Measurements from ENCODE around the gene TIMM22. TPM values are rescaled to one million over a fixed set of nuclear protein-coding genes. Genes with fewer than 3 reads are reported as not detected.

The TIMM22 gene
- polyA plus RNA-seq, 4 donors, result 12.4 to 15.0 (median 14.8) TPM

- no peak for DNase-seq (ENCODE audit: low read depth in 4 of 4, low spot score in 3 of 4)
These were observed 3.9 kb downstream of the TIMM22 start for GRCh38 chr17:1000597-1001461.

GRCh38 chr17:1001640-1002411 is 4.9 kb downstream of the TIMM22 start:
- DNase-seq (ENCODE audit: low read depth in 4 of 4, low spot score in 3 of 4), result no peak

GRCh38 chr17:1002412-1002753 is 5.5 kb downstream of the TIMM22 start:
- no peak for DNase-seq (ENCODE audit: low read depth in 4 of 4, low spot score in 3 of 4)

- no peak for DNase-seq (ENCODE audit: low read depth in 4 of 4, low spot score in 3 of 4)
These were observed 6.0 kb downstream of the TIMM22 start for GRCh38 chr17:1002771-1003555.

- DNase-seq (ENCODE audit: low read depth in 4 of 4, low spot score in 3 of 4), result no peak
These were observed 6.7 kb downstream of the TIMM22 start for GRCh38 chr17:1003633-1003971.

GRCh38 chr17:1003972-1004768 is 7.2 kb downstream of the TIMM22 start:
- DNase-seq (ENCODE audit: low read depth in 4 of 4, low spot score in 3 of 4), result no peak

- DNase-seq (ENCODE audit: low read depth in 4 of 4, low spot score in 3 of 4), result no peak
These were observed 7.9 kb downstream of the TIMM22 start for GRCh38 chr17:1004769-1005295.

- no peak for DNase-seq (ENCODE audit: low read depth in 4 of 4, low spot score in 3 of 4)
These were observed 8.5 kb downstream of the TIMM22 start for GRCh38 chr17:1005361-1005946.

- DNase-seq (ENCODE audit: low read depth in 4 of 4, low spot score in 3 of 4), result no peak
These were observed 9.1 kb downstream of the TIMM22 start for GRCh38 chr17:1006054-1006453.

- no peak for DNase-seq (ENCODE audit: low read depth in 4 of 4, low spot score in 3 of 4)
These were observed 10.5 kb downstream of the TIMM22 start for GRCh38 chr17:1007310-1008007.

GRCh38 chr17:1008008-1008761 is 11.3 kb downstream of the TIMM22 start:
- DNase-seq (ENCODE audit: low read depth in 4 of 4, low spot score in 3 of 4), result no peak

- DNase-seq (ENCODE audit: low read depth in 4 of 4, low spot score in 3 of 4), result no peak
These were observed 12.5 kb downstream of the TIMM22 start for GRCh38 chr17:1009229-1010085.

- DNase-seq (ENCODE audit: low read depth in 4 of 4, low spot score in 3 of 4), result no peak
These were observed 13.1 kb downstream of the TIMM22 start for GRCh38 chr17:1010086-1010450.

GRCh38 chr17:1010586-1010985 is 13.7 kb downstream of the TIMM22 start:
- no peak for DNase-seq (ENCODE audit: low read depth in 4 of 4, low spot score in 3 of 4)

GRCh38 chr17:1011138-1011537 is 14.2 kb downstream of the TIMM22 start:
- no peak for DNase-seq (ENCODE audit: low read depth in 4 of 4, low spot score in 3 of 4)

- DNase-seq (ENCODE audit: low read depth in 4 of 4, low spot score in 3 of 4), result no peak
These were observed 15.1 kb downstream of the TIMM22 start for GRCh38 chr17:1011760-1012735.
